Non-pigmented ciliary epithelial cell (primary cell): Measurements from ENCODE around the gene NPAS2.

Source experiments
- DNase-seq: peaks from one replicate; pipeline ENCODE4 v3.0.0-alpha.2; 2010; ENCODE audit warnings: low read depth

The NPAS2 gene

DNA sequence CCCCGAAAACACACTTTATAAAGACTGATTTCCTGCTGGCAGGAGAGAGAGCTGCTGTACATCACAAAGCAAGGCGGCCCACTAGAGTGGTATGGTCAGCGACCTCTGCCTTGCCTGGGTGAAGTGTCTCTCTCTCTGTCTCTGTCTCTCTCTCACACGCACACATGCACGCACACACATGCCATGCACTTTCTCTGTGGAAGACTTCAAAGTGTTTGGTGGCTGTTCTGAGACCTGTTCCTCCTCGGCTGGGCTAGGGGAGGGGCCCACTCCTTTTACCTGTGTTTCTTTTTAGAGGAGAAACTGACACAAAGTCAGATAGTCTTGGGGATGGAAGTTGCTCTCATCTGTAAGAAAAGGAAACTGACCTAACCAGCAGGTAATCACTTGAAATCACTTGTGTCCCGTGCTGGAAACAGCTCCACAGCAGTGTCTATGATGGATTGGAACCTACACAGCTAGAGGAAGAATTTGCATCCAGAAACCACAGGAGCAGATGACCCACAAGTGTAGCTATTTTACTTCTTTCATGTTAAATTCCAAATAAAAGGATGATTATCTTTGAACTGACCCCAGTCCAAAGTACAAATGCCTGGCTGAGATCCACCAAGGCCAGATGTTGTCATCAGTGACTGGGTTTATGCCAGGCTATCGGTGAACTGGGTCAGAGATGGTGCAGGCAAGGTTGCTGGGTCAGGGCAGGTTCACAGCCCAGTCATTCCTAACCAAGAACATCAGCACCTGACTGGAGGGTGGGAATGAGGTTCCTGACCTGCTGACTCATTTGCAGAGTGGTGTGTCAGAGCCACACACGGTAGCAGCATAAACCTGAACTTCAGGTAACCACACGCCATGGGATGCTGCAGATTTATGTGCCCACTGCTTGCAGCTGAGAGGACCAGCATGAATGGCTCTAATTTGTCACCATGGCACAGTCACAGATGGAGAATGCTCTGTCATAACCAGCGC lies 63.0 kb downstream of the NPAS2 start:
- DNase-seq = no peak

GRCh38 chr2:100884145-100884621 lies 64.2 kb downstream of the NPAS2 start:
- DNase-seq = no peak

DNA sequence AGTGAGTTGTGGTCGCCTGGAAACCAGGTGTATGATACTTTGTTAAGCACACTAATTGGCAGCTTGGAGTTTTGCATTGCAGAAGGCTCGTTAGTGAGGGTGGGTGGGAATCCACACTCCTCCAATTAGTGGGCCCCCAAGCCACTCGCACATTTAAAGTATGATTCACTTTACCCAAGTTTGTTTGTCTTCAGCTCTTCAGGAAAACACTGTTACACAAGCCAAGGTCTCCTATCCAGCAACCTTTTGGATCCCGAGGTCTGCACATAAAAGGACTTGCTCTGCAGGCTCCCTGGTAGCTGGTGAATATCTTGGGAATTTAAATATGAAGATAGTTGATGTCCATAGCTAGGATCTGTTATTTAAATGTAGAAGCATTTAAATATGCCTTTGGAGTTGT lies 66.1 kb downstream of the NPAS2 start:
- no peak for DNase-seq

DNA sequence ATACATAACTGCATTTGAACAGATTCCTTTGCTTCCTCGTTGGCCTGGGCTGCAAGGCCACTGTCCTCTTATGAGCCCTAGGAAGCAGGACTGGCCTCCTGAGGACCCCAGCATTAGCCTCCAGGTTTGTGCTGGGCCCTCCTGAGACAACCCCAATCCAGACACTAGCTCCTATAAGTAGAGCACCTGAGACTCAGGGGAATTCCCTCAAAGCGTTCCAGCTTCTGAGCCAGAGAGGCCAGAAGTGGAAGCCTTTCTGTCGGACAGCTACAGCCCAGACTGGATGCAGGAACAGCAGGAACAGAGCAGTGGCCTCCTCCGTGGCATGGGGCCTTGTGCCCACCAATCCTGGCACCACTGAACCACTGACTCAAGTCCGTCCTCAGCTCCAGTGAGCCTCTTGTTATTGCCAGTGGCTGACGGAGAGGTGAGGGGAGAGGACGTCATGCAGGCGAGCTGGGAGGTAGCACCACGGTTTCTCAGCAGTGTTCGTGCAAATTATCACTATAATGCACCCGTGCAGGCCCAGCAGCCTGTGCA lies 67.2 kb downstream of the NPAS2 start:
- no peak for DNase-seq

DNA sequence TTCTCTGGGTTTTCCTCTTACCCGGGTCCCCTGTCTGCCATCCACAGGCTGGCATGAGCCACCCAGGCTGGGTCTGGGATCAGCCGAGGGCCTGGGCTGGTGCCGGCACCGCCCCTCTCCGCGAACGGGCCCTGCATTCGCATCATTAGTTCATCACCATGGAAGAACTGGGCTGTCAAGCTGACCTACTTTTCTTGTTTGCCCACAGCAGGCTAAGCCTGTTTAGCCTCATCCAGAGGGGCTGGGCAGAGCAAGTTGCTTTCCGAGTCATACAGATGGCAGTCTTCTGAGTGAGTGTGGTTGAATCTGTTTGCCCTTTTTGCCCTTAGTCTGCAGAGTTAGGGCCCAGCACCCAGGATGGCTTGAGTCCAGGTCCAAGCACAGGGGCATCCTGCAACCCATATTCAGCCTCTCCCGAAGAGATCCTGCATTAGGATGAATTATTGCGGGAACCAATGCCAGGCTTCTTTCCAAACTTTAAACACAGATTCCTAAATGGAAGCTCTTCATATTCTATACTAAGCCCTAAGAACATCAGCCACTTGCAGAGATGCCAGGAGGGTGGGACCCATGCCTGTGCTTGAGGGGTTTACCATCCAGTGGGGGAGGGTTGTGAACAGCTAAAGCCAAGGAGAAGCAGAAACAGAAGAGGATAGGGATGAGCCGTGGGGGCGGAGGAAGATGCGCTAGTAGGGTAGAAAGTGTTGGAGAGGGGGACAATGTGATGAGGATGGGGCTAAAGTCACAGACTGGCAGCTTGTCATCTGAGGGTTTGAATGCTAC lies 68.0 kb downstream of the NPAS2 start:
- no peak for DNase-seq

GRCh38 chr2:100888601-100889000 lies 68.7 kb downstream of the NPAS2 start:
- DNase-seq = no peak

DNA sequence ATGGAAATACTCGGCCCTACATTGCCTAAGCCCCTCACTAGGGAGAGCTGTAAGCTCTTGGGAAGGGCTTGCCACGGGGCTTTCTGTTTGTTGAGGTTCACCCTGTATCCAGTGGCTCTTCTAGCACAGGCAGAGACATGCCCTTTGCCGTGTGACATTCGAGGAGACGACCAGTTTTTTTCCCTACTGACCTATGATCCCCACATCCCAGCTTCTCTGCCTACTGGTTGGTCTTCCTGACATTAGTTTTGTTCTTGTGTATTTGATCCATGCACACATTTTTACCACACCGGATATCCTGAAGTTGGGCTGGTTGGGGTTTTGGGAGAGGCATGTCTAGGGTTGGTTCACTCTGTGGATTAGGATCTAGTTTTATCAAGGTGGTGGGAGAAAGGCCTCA lies 69.3 kb downstream of the NPAS2 start:
- DNase-seq = no peak

DNA sequence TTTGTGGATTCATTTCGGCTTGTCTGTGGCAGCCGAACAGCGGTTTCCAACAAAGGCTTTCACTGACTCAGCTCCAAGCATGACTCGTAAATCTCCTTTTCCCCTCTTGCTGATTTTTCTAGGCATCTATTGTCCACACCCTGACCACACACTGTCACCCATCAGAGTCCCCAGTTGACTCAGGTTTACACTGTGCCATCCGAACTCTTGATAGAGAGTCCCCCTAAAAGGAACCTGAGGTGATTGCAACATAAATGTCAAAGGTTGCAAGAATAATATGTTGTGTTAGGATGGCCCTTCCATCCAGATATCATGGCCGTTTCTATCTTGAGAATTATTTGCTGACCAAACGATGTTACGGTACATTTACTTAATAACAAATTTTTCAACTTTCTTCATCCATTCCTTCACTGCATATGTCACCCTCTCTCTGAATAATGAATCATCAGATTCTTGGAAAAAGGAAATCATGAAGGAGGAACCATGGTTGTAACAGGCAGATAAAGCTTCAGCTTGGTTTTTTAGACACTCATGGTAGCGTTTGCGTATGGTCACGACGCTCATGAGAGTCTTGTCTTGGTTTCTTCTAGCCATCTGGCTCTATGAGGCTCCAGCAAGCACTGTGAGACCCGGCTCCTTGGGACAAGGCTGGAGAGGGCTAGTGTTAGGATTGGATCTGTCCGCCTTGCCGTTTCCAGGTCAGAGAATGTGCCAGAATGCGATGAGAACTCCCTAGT lies 72.1 kb downstream of the NPAS2 start:
- DNase-seq = no peak

- no peak for DNase-seq
These were observed 73.6 kb downstream of the NPAS2 start for GRCh38 chr2:100893392-100894104.

DNA sequence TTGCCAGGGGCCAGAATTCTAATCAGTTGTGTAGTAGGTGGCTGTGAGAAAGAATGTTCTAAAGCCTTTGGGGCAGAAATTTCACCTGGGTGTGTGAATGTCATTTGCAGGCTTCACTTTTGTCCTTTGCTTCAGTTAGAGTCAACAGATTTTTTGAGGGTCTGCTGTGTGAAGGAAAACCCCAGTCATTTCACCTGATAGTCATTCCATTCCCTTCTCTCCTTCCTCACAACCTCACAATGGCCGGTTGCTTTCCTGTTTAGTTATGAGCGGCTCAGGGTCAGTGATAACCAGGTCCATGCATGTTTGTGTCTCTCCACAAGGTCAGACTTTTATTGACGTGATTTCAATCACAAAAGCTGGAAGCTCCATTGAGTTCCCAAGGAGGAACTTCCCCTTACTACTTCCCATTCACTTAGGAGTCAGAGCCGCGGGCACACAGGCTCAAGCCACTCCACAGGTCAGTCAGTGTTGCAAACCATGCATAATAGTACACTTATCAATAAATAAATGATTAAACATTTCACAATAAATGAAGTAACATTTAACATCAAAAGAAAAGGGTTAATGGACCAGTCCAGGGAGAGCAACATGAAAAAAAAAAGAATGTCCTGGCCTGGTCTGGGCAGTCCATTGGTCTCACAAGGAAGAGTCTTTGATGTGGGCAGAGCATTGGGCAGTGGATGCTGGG lies 74.3 kb downstream of the NPAS2 start:
- no peak for DNase-seq

DNA sequence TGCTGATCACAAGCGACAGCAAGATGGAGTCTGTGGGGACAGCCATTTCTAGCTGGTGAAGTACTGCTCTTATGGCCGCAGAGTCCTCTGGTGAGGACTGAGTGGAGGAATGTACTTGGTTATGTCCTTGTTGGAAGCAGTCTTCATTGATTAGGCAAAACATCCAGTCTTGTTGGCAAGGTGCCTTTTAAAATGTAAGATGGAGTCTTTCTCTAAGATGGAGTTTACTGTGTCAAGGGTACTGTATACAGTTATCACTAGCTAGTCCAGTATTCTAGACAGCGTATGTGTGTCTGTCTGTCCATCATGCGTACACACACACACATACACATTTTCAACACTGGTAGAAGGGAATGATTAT lies 74.8 kb downstream of the NPAS2 start:
- DNase-seq = no peak

GRCh38 chr2:100895402-100895801 lies 75.5 kb downstream of the NPAS2 start:
- no peak for DNase-seq

DNA sequence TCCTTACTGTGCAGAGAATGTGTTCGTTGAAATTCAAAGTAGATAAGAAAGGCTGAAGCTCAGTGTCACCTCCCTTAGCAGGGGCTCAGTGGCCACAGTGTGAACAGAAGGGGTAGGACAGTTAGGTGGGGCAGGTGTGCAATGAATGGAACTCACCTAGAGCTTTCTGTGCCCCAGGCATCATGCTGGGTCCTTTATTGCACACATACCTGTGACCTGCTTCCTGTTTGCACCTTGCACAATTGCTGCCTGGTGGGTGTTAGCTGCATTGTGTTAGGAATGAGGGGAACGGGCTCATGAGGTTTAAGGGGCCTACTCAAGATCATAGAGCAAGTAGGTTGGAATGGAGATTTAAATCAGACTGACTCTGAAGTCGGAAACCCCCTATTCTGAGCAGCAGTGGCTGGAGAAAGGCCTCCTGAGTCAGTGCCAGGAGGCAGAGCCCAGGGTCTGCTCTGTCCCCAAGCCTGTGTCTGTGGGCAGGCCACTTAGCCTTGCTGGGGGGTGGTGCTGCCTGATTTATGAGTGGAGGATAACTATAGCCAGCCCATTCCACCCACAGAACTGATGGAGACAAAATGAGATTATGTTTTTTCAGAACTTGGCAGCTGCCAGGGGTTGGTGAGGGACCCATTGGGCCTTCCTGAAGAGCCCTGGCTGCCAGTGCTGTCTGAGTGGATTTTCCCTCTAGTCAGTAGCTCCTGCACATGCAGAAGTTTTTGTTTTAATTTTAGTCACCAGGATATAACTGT lies 76.2 kb downstream of the NPAS2 start:
- DNase-seq = no peak

DNA sequence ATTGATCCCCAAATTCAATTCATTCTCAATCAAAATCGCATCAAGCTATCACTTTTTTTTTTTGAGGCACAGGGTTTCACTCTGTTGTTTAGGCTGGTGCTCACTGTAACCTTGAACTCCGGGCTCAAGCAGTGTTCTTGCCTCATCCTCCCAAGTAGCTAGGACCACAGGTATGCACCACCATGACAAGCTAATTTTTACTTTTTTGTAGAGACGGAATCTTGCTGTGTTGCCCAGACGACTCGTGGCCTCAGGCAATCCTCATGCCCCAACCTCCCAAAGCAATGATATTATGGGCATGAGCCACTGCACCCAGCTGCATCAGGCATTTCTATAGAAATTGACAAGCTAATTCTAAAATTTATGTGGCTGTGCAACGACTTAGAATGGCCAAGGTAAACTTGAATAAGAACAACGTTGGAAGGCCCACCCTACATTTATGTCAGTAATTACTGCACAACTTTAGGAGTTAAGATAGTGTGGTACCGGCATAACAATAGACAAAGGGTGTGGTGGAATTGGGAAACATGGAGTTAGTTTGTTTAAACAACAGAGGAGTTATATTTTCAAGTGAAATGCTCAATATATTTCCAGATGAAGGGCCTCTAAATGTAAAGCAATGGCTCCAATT lies 78.2 kb downstream of the NPAS2 start:
- no peak for DNase-seq

GRCh38 chr2:100900156-100900795 lies 80.3 kb downstream of the NPAS2 start:
- DNase-seq = no peak

- DNase-seq = peak; percentile 93
These were observed 83.0 kb downstream of the NPAS2 start for GRCh38 chr2:100902817-100903405.

- DNase-seq = no peak
These were observed 83.8 kb downstream of the NPAS2 start for GRCh38 chr2:100903534-100904258.
